Measurements from ENCODE around the gene LMOD1.

LMOD1 gene

DNA sequence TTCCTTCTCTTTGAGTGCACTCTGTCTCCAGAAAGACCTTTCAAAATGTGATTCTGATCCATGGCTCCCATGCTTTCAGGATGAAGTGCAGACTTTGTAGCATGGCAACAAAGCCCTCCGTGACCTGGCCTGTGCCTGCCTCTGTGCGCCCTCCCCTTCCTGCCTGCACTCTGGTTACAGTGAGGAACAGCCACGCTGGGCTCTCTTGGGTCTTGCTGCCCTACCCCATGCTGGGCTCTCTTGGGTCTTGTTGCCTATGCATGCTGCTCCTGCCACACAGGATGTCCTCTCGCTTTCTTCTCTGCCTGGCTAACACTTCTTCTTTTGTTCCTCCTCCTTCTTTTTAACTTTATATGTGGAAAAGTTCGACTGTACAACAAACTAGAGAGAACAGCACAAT is 28.0 kb downstream of the LMOD1 start:
- CTCF ChIA-PET: interaction anchor here (1.6 kb wide), 1 partner anchor 22 kb away, joined by 4 read pairs; no protein-coding TSS in a partner anchor
- WGBS (ENCODE audit: insufficient coverage): 98% methylated on average over 4 of the region's 5 CpGs

DNA sequence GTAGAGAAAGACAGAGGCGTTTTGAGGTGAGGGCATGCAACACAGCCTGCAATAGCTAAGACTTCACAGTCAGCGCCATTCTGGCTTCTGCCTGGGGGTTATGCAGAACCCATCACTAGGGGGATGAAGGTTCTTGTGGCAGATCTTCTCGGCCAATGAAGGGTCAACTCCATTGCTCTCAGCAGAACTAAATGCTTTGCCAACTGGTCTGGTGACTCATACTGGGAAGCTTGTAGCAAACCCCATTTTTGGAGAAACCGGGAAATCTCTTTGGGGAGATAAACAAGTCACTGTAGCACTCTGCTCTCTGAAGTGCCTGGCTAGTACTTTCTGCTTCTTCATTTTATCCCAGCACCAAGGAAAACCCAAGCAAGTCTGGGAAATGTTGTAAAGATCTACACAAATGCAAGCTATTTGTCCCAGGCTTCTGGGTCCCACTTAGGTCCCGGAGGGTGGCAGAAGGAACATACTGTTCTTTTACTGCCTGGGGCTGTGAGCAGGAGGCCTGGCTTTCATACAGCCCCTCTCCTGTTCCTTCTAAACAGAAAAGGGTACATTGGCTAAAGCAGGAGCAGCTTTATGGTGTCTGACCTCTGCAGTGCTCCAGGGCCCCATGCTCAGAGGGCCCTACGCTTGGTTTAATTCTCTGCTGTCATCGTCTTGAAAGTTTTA is 28.9 kb downstream of the LMOD1 start:
- H3K27me3 ChIP-seq (replicated peaks in 2 of 5; ENCODE audit: control insufficient read depth in 4 of 5, insufficient read depth in 5 of 5, low read length in 4 of 5): no peaks in the 10 kb centered on the region
- POLR2A ChIA-PET: no interaction called here
- WGBS (ENCODE audit: insufficient coverage): 99% methylated on average over 7 of the region's 7 CpGs
- no peak overlapping the region for H3K27ac ChIP-seq (ENCODE audit: insufficient read depth in 1 of 2, low read depth in 1 of 2, low read length in 2 of 2, poor library complexity in 1 of 2, severe bottlenecking in 2 of 2)
- H3K4me3 ChIP-seq (ENCODE audit: control insufficient read depth in 1 of 7, extremely low read depth in 1 of 7, insufficient read depth in 4 of 7, low read depth in 2 of 7, low read length in 6 of 7): no peak overlapping the region
- no peaks in the 10 kb centered on the region for H3K9me3 ChIP-seq (ENCODE audit: control extremely low read depth in 1 of 5, control insufficient read depth in 4 of 5, insufficient read depth in 2 of 5, low read depth in 1 of 5, low read length in 4 of 5)
- H3K36me3 ChIP-seq (ENCODE audit: control insufficient read depth in 4 of 4, insufficient read depth in 4 of 4, low read length in 3 of 4): no peaks in the 10 kb centered on the region
- no peak for DNase-seq
- H3K4me1 ChIP-seq (ENCODE audit: control extremely low read depth in 1 of 4, control insufficient read depth in 4 of 4, insufficient read depth in 4 of 4, low read length in 3 of 4): no peaks in the 10 kb centered on the region
- CTCF ChIA-PET: interaction anchor here (1.0 to 2.1 kb wide), 2 partner anchors 21 to 44 kb away, joined by 4 to 7 read pairs; no protein-coding TSS in a partner anchor

More for the DNA sequence above, 28.0 kb downstream of the LMOD1 start:
- Histone ChIP-seq H3K9me3 (ENCODE audit: control extremely low read depth in 1 of 5, control insufficient read depth in 4 of 5, insufficient read depth in 2 of 5, low read depth in 1 of 5, low read length in 4 of 5) (no peaks in the 10 kb centered on the region), H3K36me3 (ENCODE audit: control insufficient read depth in 4 of 4, insufficient read depth in 4 of 4, low read length in 3 of 4) (no peaks in the 10 kb centered on the region), H3K27ac (ENCODE audit: insufficient read depth in 1 of 2, low read depth in 1 of 2, low read length in 2 of 2, poor library complexity in 1 of 2, severe bottlenecking in 2 of 2) (no peak overlapping the region), H3K4me3 (ENCODE audit: control insufficient read depth in 1 of 7, extremely low read depth in 1 of 7, insufficient read depth in 4 of 7, low read depth in 2 of 7, low read length in 6 of 7) (no peak overlapping the region), H3K4me1 (ENCODE audit: control extremely low read depth in 1 of 4, control insufficient read depth in 4 of 4, insufficient read depth in 4 of 4, low read length in 3 of 4) (no peaks in the 10 kb centered on the region), H3K27me3 (replicated peaks in 2 of 5; ENCODE audit: control insufficient read depth in 4 of 5, insufficient read depth in 5 of 5, low read length in 4 of 5) (no peaks in the 10 kb centered on the region)
- no peak for DNase-seq
- POLR2A ChIA-PET: no interaction called here

DNA sequence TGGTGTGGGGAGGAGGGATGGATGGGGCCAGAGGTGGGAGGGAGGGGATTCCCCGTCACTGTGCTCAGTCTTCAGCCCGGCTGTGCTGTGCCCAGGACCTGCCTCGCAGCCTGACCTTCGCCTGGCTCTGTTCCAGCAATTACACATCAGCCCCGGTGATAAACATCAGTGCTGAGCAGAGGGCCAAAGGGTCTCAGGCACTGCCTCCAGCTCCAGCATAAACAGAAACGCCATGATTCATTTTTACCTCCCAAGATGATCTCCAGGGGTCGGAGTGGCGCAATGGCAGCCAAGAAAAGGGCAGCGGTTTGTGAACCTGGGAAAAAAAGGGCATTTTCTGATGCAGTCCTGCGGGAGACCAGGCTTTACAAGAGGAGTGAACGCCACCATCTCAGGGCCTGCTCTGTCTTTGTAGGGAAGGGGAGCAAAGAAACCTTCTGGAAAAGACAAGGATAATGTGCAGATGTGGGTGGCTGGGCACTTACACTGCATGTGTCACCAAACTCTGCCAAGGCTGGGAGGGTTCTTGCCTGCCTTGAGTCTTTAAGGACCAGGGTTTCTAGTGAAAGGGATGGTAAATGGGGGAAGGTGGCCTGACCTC is 29.6 kb downstream of the LMOD1 start:
- 62% methylated on average over 8 of the region's 11 CpGs for WGBS (ENCODE audit: insufficient coverage)
- CTCF ChIA-PET: interaction anchor here (2.1 kb wide), 1 partner anchor 21 kb away, joined by 7 read pairs; no protein-coding TSS in a partner anchor
- H3K4me1 ChIP-seq (ENCODE audit: control extremely low read depth in 1 of 4, control insufficient read depth in 4 of 4, insufficient read depth in 4 of 4, low read length in 3 of 4): no peaks in the 10 kb centered on the region
- no peaks in the 10 kb centered on the region for H3K27me3 ChIP-seq (replicated peaks in 2 of 5; ENCODE audit: control insufficient read depth in 4 of 5, insufficient read depth in 5 of 5, low read length in 4 of 5)
- no peak overlapping the region for H3K4me3 ChIP-seq (ENCODE audit: control insufficient read depth in 1 of 7, extremely low read depth in 1 of 7, insufficient read depth in 4 of 7, low read depth in 2 of 7, low read length in 6 of 7)
- peak; percentile 14 to 66 (median 63) for DNase-seq
- H3K9me3 ChIP-seq (ENCODE audit: control extremely low read depth in 1 of 5, control insufficient read depth in 4 of 5, insufficient read depth in 2 of 5, low read depth in 1 of 5, low read length in 4 of 5): no peaks in the 10 kb centered on the region
- H3K36me3 ChIP-seq (ENCODE audit: control insufficient read depth in 4 of 4, insufficient read depth in 4 of 4, low read length in 3 of 4): no peaks in the 10 kb centered on the region
- no peak overlapping the region for H3K27ac ChIP-seq (ENCODE audit: insufficient read depth in 1 of 2, low read depth in 1 of 2, low read length in 2 of 2, poor library complexity in 1 of 2, severe bottlenecking in 2 of 2)
- POLR2A ChIA-PET: no interaction called here

DNA sequence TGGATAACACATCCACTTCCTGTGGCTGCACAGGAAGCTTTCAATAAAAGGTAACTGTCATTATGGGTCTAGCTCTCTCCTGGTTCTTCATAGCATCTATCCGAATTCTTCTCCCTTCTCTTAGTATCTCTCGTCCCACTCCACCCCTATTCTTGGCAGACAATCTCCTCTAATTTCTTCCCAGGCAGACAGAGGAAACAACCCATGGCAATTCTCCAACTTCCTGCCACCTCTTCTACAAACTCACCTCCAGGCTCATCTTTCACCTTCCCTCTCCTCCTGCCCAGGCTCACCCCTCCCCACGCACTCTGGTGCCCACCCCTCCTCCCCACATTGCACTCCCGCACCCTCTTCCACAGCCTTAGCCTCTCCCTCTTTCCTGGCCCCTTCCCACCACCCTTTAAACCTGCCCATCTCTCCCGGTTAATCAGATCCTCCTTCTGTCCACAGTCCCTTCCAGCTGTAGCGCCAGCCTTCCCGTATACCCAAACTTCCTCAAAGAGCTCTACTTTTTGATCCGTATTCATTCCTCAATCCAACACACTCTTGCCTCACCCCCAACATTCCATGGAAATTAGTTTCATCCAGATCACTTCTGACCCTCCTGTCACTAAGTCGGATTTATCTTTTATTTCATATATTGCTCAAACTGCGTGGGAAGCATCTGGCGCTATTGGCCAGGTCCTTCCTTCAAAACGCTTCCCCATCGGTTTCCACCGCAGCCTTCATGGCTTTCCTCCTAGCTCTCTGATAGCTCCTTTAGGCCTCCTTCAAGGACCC is 31.7 kb downstream of the LMOD1 start:
- Histone ChIP-seq H3K9me3 (ENCODE audit: control extremely low read depth in 1 of 5, control insufficient read depth in 4 of 5, insufficient read depth in 2 of 5, low read depth in 1 of 5, low read length in 4 of 5) (no peaks in the 10 kb centered on the region), H3K36me3 (ENCODE audit: control insufficient read depth in 4 of 4, insufficient read depth in 4 of 4, low read length in 3 of 4) (no peaks in the 10 kb centered on the region), H3K4me1 (ENCODE audit: control extremely low read depth in 1 of 4, control insufficient read depth in 4 of 4, insufficient read depth in 4 of 4, low read length in 3 of 4) (no peaks in the 10 kb centered on the region), H3K4me3 (ENCODE audit: control insufficient read depth in 1 of 7, extremely low read depth in 1 of 7, insufficient read depth in 4 of 7, low read depth in 2 of 7, low read length in 6 of 7) (no peak overlapping the region), H3K27me3 (replicated peaks in 2 of 5; ENCODE audit: control insufficient read depth in 4 of 5, insufficient read depth in 5 of 5, low read length in 4 of 5) (no peaks in the 10 kb centered on the region), H3K27ac (ENCODE audit: insufficient read depth in 1 of 2, low read depth in 1 of 2, low read length in 2 of 2, poor library complexity in 1 of 2, severe bottlenecking in 2 of 2) (no peak overlapping the region)
- ChIA-PET POLR2A (no interaction called here), CTCF (interaction anchor here (1.0 to 1.8 kb wide), 2 partner anchors 16 to 19 kb away, joined by 3 to 4 read pairs; no protein-coding TSS in a partner anchor)
- no peak for DNase-seq
- 94% methylated on average over 13 of the region's 14 CpGs for WGBS (ENCODE audit: insufficient coverage)

DNA sequence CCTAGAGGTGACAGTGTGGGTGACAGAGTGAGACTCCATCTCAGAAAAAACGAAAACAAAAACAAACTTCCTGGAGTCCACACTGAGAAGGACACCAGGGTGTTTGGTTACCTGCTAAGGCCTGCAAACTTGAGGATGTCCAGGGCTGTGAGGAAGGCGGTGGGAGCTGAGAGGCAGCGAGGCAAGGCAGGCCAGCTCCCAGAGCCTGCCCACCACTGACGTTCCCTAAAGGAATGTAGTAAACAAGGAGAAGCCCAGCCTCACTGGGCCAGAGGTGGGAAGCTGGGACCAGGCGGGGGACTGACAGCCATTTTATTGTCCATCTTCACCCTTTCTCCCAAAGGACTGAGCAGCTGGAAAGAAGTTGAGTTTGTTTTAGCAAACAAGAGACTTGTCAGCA is 33.5 kb downstream of the LMOD1 start:
- CTCF ChIA-PET: interaction anchor here (1.0 to 2.3 kb wide), 4 partner anchors 9 to 29 kb away, joined by 3 to 9 read pairs (median 5); no protein-coding TSS in a partner anchor
- POLR2A ChIA-PET: no interaction called here
- no peaks in the 10 kb centered on the region for H3K36me3 ChIP-seq (ENCODE audit: control insufficient read depth in 4 of 4, insufficient read depth in 4 of 4, low read length in 3 of 4)
- 98% methylated on average over 5 of the region's 5 CpGs for WGBS (ENCODE audit: insufficient coverage)
- H3K27me3 ChIP-seq (replicated peaks in 2 of 5; ENCODE audit: control insufficient read depth in 4 of 5, insufficient read depth in 5 of 5, low read length in 4 of 5): no peaks in the 10 kb centered on the region
- no peaks in the 10 kb centered on the region for H3K4me1 ChIP-seq (ENCODE audit: control extremely low read depth in 1 of 4, control insufficient read depth in 4 of 4, insufficient read depth in 4 of 4, low read length in 3 of 4)
- DNase-seq: no peak
- no peaks in the 10 kb centered on the region for H3K9me3 ChIP-seq (ENCODE audit: control extremely low read depth in 1 of 5, control insufficient read depth in 4 of 5, insufficient read depth in 2 of 5, low read depth in 1 of 5, low read length in 4 of 5)
- H3K27ac ChIP-seq (ENCODE audit: insufficient read depth in 1 of 2, low read depth in 1 of 2, low read length in 2 of 2, poor library complexity in 1 of 2, severe bottlenecking in 2 of 2): no peak overlapping the region
- no peak overlapping the region for H3K4me3 ChIP-seq (ENCODE audit: control insufficient read depth in 1 of 7, extremely low read depth in 1 of 7, insufficient read depth in 4 of 7, low read depth in 2 of 7, low read length in 6 of 7)

DNA sequence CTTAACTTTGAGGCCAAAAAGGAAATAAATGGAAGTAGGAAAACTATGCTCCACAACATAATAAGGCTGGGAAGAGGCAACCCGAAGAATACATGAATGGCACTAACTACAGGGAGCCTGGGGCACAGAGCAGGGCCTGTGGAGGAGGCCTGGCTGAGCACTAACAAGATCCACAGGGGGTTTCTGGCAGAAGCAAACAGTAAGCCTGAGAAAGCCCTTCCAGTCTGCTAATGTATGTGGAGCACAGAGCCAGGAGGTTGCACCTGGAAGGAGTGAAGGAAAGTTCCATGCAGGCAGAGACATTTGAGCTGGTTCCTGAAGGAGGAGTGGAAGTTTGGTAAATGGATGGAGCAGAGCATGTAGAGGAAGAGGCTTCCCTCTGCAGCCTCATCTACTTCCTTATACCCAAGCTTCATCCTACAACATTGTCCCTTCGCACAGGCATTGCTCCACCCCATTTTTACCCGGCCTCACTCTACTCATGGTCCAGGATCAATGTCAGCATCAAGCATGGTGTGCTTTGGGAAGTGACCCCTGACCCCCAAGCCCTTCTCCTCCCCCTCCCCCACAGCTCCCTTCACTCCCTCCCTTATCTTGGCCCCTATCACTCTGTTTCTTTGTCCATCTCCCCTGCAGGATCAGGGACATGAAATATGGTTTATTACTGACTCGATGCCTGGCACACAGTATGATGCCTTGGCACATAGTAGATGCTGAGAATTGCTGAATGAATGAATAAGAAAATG is 34.3 kb downstream of the LMOD1 start:
- H3K27me3 ChIP-seq (replicated peaks in 2 of 5; ENCODE audit: control insufficient read depth in 4 of 5, insufficient read depth in 5 of 5, low read length in 4 of 5): no peaks in the 10 kb centered on the region
- 82% methylated on average over 3 of the region's 4 CpGs for WGBS (ENCODE audit: insufficient coverage)

More for the DNA sequence above, 34.3 kb downstream of the LMOD1 start:
- DNase-seq: no peak
- no peaks in the 10 kb centered on the region for H3K36me3 ChIP-seq (ENCODE audit: control insufficient read depth in 4 of 4, insufficient read depth in 4 of 4, low read length in 3 of 4)
- H3K27ac ChIP-seq (ENCODE audit: insufficient read depth in 1 of 2, low read depth in 1 of 2, low read length in 2 of 2, poor library complexity in 1 of 2, severe bottlenecking in 2 of 2): no peak overlapping the region
- ChIA-PET POLR2A (no interaction called here), CTCF (interaction anchor here (0.6 to 2.3 kb wide), 4 partner anchors 8 to 18 kb away, joined by 3 to 9 read pairs (median 5); no protein-coding TSS in a partner anchor)
- no peak overlapping the region for H3K4me3 ChIP-seq (ENCODE audit: control insufficient read depth in 1 of 7, extremely low read depth in 1 of 7, insufficient read depth in 4 of 7, low read depth in 2 of 7, low read length in 6 of 7)
- H3K9me3 ChIP-seq (ENCODE audit: control extremely low read depth in 1 of 5, control insufficient read depth in 4 of 5, insufficient read depth in 2 of 5, low read depth in 1 of 5, low read length in 4 of 5): no peaks in the 10 kb centered on the region
- H3K4me1 ChIP-seq (ENCODE audit: control extremely low read depth in 1 of 4, control insufficient read depth in 4 of 4, insufficient read depth in 4 of 4, low read length in 3 of 4): no peaks in the 10 kb centered on the region

Measured in common myeloid progenitor, CD34-positive (primary cell).